WTC11 (cell line): Measurements from ENCODE around the gene MRPL41. TPM values are rescaled to one million over a fixed set of nuclear protein-coding genes. Genes with fewer than 3 reads are reported as not detected.
"Not testable (repeated sequence)": the region's sequence is repeated elsewhere in the genome, so short reads cannot be mapped to it uniquely, and the experiment has no call there.

Experiments used
- ATAC-seq: fragments of 200-7000 bp; cut with Tn5 transposase; 2 replicates; pipeline ENCODE4 v1.10.0; 2021; ENCODE audit warnings: mild to moderate bottlenecking, moderate library complexity
- CTCF ChIA-PET: fragments of 300-600 bp; sonication (Branson Sonifier 250); formaldehyde crosslinking; loops from one replicate; lab custom pipeline; 2021; ENCODE audit warnings: antibody characterized with exemption; lab: Charles Lee
- POLR2A ChIA-PET: fragments of 350-600 bp; sonication (Branson Sonifier 250); formaldehyde crosslinking; loops from one replicate; lab custom pipeline; 2021; ENCODE audit warnings: antibody characterized with exemption; lab: Charles Lee
- DNase-seq: peaks from one replicate; pipeline ENCODE4 v3.0.0; 2021; ENCODE audit warnings: low spot score
- H3K27ac Mint-ChIP-seq: 2 replicates; pipeline ENCODE4 v1.8.0; 2021; ENCODE audit warnings: mixed read lengths
- H3K27me3 Mint-ChIP-seq: 2 replicates; pipeline ENCODE4 v1.8.0; 2021; ENCODE audit warnings: low read depth, mild to moderate bottlenecking, moderate library complexity, mixed read lengths
- H3K36me3 Mint-ChIP-seq: 2 replicates; pipeline ENCODE4 v1.8.0; 2021; ENCODE audit warnings: mixed read lengths
- H3K4me1 Mint-ChIP-seq: 2 replicates; pipeline ENCODE4 v1.8.0; 2022; ENCODE audit warnings: mixed read lengths
- H3K4me3 Mint-ChIP-seq: 2 replicates; pipeline ENCODE4 v1.8.0; 2021; ENCODE audit warnings: mild to moderate bottlenecking, moderate library complexity, mixed read lengths
- H3K9me3 Mint-ChIP-seq: 2 replicates; pipeline ENCODE4 v1.8.0; 2021; ENCODE audit warnings: mixed read lengths
- ERG ChIP-seq: fragments of 250-450 bp; sonication (Bioruptor Pico); IDR thresholded peaks from 2 replicates; pipeline ENCODE4 v1.8.0; 2021; ENCODE audit warnings: mild to moderate bottlenecking
- FOXP1 ChIP-seq: sonication (generic); formaldehyde crosslinking; IDR thresholded peaks from 2 replicates; pipeline ENCODE4 v1.8.0; 2022; ENCODE audit warnings: missing genetic modification reagents, mild to moderate bottlenecking, moderate library complexity, borderline replicate concordance
- GRHL2 ChIP-seq: fragments of 250-450 bp; sonication (Bioruptor Pico); IDR thresholded peaks from 2 replicates; pipeline ENCODE4 v1.8.0; 2022; ENCODE audit warnings: mild to moderate bottlenecking, moderate library complexity; ENCODE audit not compliant: insufficient replicate concordance, severe bottlenecking
- GTF2I ChIP-seq: fragments of 250-450 bp; sonication (Bioruptor Pico); conservative IDR thresholded peaks from 2 replicates; pipeline ENCODE4 v1.4.0; 2021; ENCODE audit warnings: mild to moderate bottlenecking
- MAX ChIP-seq: sonication (generic); formaldehyde crosslinking; IDR thresholded peaks from 2 replicates; pipeline ENCODE4 v1.8.0; 2022; ENCODE audit warnings: mild to moderate bottlenecking, missing genetic modification reagents
- NFATC4 ChIP-seq: fragments of 250-450 bp; sonication (Bioruptor Pico); IDR thresholded peaks from 2 replicates; pipeline ENCODE4 v1.9.0; 2021; ENCODE audit warnings: mild to moderate bottlenecking
- NFYB ChIP-seq: sonication (generic); formaldehyde crosslinking; conservative IDR thresholded peaks from 2 replicates; pipeline ENCODE4 v1.8.0; 2022; ENCODE audit warnings: low read depth, missing genetic modification reagents
- NR3C1 ChIP-seq: sonication (generic); formaldehyde crosslinking; conservative IDR thresholded peaks from 2 replicates; pipeline ENCODE4 v1.8.1; 2023; ENCODE audit warnings: low read depth, mild to moderate bottlenecking, missing genetic modification reagents
- TCF7 ChIP-seq: sonication (generic); formaldehyde crosslinking; IDR thresholded peaks from 2 replicates; pipeline ENCODE4 v1.8.0; 2022; ENCODE audit warnings: mild to moderate bottlenecking, low read depth, missing genetic modification reagents, moderate library complexity
- ZNF317 ChIP-seq: sonication (generic); formaldehyde crosslinking; IDR thresholded peaks from 2 replicates; pipeline ENCODE4 v1.8.1; 2023; ENCODE audit warnings: low read depth, mild to moderate bottlenecking, moderate library complexity, missing genetic modification reagents, borderline replicate concordance
- total RNA-seq: library from RNA; stranded (reverse); gene quantifications from 3 replicates; pipeline ENCODE4 v1.2.3, GENCODE V29; 2021
- TF ChIP-seq, protein P1 (sequence below): sonication (generic); formaldehyde crosslinking; IDR thresholded peaks from 2 replicates; pipeline ENCODE4 v1.8.0; 2023; ENCODE audit warnings: missing genetic modification reagents, mild to moderate bottlenecking, borderline replicate concordance
- TF ChIP-seq, protein P2 (sequence below): sonication (generic); formaldehyde crosslinking; IDR thresholded peaks from 2 replicates; pipeline ENCODE4 v1.8.1; 2023; ENCODE audit warnings: mild to moderate bottlenecking, missing genetic modification reagents
- TF ChIP-seq, protein P3 (sequence below): sonication (generic); formaldehyde crosslinking; IDR thresholded peaks from 2 replicates; pipeline ENCODE4 v1.8.0; 2022; ENCODE audit warnings: mild to moderate bottlenecking, missing genetic modification reagents
- TF ChIP-seq, protein P4 (sequence below): sonication (generic); formaldehyde crosslinking; IDR thresholded peaks from 2 replicates; pipeline ENCODE4 v1.8.1; 2023; ENCODE audit warnings: mild to moderate bottlenecking, missing genetic modification reagents

Gene MRPL41
- total RNA-seq, 1 experiment from 2014 or later = 70.1 TPM

DNA sequence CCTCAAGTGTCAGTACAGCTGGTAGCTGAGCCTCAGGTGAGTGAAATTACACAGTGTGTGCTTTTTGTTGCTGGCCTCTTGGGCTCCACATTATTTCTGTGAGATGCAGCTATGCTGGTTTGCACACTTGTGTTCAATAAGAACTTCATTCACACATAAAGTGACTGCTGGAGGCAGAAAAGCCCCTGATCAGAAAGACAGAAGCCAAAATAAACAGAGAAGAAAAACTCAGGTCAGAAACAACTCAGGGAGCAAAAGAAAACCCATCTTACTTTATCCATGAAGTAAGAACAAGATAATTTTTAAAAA, 16.6 kb upstream of the MRPL41 start (continued):
- TF ChIP-seq, protein P1, sequence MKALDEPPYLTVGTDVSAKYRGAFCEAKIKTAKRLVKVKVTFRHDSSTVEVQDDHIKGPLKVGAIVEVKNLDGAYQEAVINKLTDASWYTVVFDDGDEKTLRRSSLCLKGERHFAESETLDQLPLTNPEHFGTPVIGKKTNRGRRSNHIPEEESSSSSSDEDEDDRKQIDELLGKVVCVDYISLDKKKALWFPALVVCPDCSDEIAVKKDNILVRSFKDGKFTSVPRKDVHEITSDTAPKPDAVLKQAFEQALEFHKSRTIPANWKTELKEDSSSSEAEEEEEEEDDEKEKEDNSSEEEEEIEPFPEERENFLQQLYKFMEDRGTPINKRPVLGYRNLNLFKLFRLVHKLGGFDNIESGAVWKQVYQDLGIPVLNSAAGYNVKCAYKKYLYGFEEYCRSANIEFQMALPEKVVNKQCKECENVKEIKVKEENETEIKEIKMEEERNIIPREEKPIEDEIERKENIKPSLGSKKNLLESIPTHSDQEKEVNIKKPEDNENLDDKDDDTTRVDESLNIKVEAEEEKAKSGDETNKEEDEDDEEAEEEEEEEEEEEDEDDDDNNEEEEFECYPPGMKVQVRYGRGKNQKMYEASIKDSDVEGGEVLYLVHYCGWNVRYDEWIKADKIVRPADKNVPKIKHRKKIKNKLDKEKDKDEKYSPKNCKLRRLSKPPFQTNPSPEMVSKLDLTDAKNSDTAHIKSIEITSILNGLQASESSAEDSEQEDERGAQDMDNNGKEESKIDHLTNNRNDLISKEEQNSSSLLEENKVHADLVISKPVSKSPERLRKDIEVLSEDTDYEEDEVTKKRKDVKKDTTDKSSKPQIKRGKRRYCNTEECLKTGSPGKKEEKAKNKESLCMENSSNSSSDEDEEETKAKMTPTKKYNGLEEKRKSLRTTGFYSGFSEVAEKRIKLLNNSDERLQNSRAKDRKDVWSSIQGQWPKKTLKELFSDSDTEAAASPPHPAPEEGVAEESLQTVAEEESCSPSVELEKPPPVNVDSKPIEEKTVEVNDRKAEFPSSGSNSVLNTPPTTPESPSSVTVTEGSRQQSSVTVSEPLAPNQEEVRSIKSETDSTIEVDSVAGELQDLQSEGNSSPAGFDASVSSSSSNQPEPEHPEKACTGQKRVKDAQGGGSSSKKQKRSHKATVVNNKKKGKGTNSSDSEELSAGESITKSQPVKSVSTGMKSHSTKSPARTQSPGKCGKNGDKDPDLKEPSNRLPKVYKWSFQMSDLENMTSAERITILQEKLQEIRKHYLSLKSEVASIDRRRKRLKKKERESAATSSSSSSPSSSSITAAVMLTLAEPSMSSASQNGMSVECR = no peak
- TF ChIP-seq MAX (CRISPR knock-in tag) (no peak; the same call in 1 of the 2 replicates), GRHL2 (CRISPR knock-in tag) (no peak), NR3C1 (no peak)

DNA sequence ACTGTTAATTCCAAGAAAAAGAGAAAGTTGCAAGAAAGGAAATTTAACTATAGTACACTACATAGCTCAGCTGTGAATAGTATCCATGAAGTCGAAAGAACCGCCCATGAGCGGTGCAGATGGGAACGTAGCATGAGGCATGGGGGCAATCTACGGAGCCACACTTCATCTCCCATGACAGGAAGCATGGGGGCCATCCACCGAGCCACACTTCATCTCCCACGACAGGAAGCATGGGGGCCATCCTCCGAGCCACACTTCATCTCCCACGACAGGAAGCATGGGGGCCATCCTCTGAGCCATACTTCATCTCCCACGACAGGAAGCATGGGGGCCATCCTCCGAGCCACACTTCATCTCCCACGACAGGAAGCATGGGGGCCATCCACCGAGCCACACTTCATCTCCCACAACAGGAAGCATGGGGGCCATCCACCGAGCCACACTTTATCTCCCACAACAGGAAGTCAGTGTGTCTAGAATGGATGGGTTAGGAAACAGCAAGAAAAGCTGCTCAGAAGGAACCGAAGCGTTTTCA, 15.0 kb upstream of the MRPL41 start:
- DNase-seq, H3K4me1 Mint-ChIP-seq, H3K4me3 Mint-ChIP-seq, H3K36me3 Mint-ChIP-seq, CTCF ChIA-PET, H3K27ac Mint-ChIP-seq, ATAC-seq, H3K27me3 Mint-ChIP-seq, POLR2A ChIA-PET: not testable (repeated sequence)
- peaks cover 11% of the 10 kb centered on the region for H3K9me3 Mint-ChIP-seq

DNA sequence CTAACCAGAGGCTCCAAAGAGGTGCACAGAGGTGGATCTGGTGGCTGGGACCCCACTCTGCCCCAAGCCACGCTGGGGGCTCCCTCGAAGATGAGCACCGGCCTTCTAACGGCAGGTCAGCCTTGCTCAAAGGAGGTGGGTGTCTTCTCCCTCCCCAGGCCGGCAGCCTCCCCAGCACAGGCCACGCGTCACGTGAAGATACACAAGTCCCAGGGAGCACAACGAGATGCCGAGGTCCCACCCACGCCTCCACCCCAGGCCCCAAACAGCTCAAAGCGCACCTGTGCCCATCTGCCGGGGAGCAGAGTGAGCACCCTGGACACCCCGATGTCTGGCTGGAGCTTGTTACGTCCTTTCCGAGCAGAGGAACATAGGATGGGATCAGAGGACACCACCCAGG, 13.6 kb upstream of the MRPL41 start:
- ATAC-seq (no peak), DNase-seq (no peak)
- TF ChIP-seq GTF2I (CRISPR knock-in tag) = no peak
- no peak for TF ChIP-seq NFYB
- Mint-ChIP-seq H3K27me3 (peaks cover 7% of the 10 kb centered on the region; the same call in 1 of the 2 replicates), H3K9me3 (peaks cover 11% of the 10 kb centered on the region), H3K4me1 (peaks cover 6% of the 10 kb centered on the region), H3K27ac (no peak overlapping the region), H3K36me3 (peaks cover 5% of the 10 kb centered on the region), H3K4me3 (no peak overlapping the region)
- ChIA-PET POLR2A (no interaction called here), CTCF (no interaction called here)

GRCh38 chr9:137540536-137540935, 11.1 kb upstream of the MRPL41 start:
- Mint-ChIP-seq H3K4me3 (no peak overlapping the region), H3K36me3 (no peaks in the 10 kb centered on the region), H3K9me3 (no peaks in the 10 kb centered on the region), H3K4me1 (no peaks in the 10 kb centered on the region), H3K27me3 (no peaks in the 10 kb centered on the region), H3K27ac (no peak overlapping the region)
- DNase-seq (no peak), ATAC-seq (no peak)
- TF ChIP-seq, protein P2, sequence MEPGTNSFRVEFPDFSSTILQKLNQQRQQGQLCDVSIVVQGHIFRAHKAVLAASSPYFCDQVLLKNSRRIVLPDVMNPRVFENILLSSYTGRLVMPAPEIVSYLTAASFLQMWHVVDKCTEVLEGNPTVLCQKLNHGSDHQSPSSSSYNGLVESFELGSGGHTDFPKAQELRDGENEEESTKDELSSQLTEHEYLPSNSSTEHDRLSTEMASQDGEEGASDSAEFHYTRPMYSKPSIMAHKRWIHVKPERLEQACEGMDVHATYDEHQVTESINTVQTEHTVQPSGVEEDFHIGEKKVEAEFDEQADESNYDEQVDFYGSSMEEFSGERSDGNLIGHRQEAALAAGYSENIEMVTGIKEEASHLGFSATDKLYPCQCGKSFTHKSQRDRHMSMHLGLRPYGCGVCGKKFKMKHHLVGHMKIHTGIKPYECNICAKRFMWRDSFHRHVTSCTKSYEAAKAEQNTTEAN (CRISPR knock-in tag) = no peak
- TF ChIP-seq NFATC4 (CRISPR knock-in tag) = no peak
- TF ChIP-seq ZNF317 (CRISPR knock-in tag) = no peak
- TF ChIP-seq, protein P3, sequence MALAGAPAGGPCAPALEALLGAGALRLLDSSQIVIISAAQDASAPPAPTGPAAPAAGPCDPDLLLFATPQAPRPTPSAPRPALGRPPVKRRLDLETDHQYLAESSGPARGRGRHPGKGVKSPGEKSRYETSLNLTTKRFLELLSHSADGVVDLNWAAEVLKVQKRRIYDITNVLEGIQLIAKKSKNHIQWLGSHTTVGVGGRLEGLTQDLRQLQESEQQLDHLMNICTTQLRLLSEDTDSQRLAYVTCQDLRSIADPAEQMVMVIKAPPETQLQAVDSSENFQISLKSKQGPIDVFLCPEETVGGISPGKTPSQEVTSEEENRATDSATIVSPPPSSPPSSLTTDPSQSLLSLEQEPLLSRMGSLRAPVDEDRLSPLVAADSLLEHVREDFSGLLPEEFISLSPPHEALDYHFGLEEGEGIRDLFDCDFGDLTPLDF (CRISPR knock-in tag) = no peak
- TF ChIP-seq TCF7 (CRISPR knock-in tag) = no peak
- TF ChIP-seq NFYB = no peak
- no peak for TF ChIP-seq FOXP1 (CRISPR knock-in tag)
- TF ChIP-seq, protein P4, sequence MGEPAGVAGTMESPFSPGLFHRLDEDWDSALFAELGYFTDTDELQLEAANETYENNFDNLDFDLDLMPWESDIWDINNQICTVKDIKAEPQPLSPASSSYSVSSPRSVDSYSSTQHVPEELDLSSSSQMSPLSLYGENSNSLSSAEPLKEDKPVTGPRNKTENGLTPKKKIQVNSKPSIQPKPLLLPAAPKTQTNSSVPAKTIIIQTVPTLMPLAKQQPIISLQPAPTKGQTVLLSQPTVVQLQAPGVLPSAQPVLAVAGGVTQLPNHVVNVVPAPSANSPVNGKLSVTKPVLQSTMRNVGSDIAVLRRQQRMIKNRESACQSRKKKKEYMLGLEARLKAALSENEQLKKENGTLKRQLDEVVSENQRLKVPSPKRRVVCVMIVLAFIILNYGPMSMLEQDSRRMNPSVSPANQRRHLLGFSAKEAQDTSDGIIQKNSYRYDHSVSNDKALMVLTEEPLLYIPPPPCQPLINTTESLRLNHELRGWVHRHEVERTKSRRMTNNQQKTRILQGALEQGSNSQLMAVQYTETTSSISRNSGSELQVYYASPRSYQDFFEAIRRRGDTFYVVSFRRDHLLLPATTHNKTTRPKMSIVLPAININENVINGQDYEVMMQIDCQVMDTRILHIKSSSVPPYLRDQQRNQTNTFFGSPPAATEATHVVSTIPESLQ = no peak
- TF ChIP-seq ERG (CRISPR knock-in tag) = no peak
- ChIA-PET POLR2A (no interaction called here), CTCF (no interaction called here)
